ENCODE results near the gene UNG.

- TF ChIP-seq POLR2AphosphoS5 (IDR thresholded peaks at IDR 0.05), result no peak
- no peak for TF ChIP-seq CTCF (IDR thresholded peaks at IDR 0.05)
- no peak for TF ChIP-seq POLR2A (IDR thresholded peaks at IDR 0.05)
Observed at GRCh38 chr12:109156586-109156985, 59.2 kb downstream of the UNG start.
